H1 (cell line): Measurements from ENCODE around the gene GNB1L. TPM values are rescaled to one million over a fixed set of nuclear protein-coding genes. Genes with fewer than 3 reads are reported as not detected.

Experiments used
- EGR1 ChIP-seq: IDR thresholded peaks from 2 replicates; pipeline ENCODE4 v1.6.1; 2011; ENCODE audit warnings: low read depth, low read length, borderline replicate concordance
- FOSL1 ChIP-seq: IDR thresholded peaks from 2 replicates; pipeline ENCODE4 v1.6.1; 2011; ENCODE audit warnings: mild to moderate bottlenecking, low read depth, low read length, moderate library complexity; ENCODE audit not compliant: insufficient read depth
- MAX ChIP-seq: IDR thresholded peaks from 2 replicates; pipeline ENCODE4 v1.6.1; 2012; ENCODE audit warnings: inconsistent platforms
- RNF2 ChIP-seq: fragments of 200-900, 300-1000 bp; sonication (generic); IDR thresholded peaks from 2 replicates; pipeline ENCODE4 v1.7.1; 2016; ENCODE audit warnings: borderline replicate concordance, low read depth, mild to moderate bottlenecking, antibody characterized with exemption, low read length; ENCODE audit not compliant: poor library complexity, severe bottlenecking; ENCODE audit errors: missing control alignments
- polyA plus RNA-seq, 7 experiments: library from polyadenylated mRNA; depleted of rRNA in 3 of 7; stranded (reverse) in 5 of 7; unstranded in 2 of 7; fragments of >200 nt in 5 of 7; fragments of 200-250 nt in 2 of 7; gene quantifications; 1 replicate in 5 of 7; 2 replicates in 1 of 7; 4 replicates in 1 of 7; pipeline versions ENCODE4 v1.2.1 to v1.2.3, GENCODE V29; 2011 to 2013; ENCODE audit warnings: missing spikeins in 2 of 7, mixed read lengths in 2 of 7
- total RNA-seq: library from RNA; stranded (reverse); fragmentation: NEBNext Ultra II Directional; extraction: Animal tissue kit (Norgen Biotek cat#: 25700); gene quantifications from 2 replicates; pipeline ENCODE4 v1.2.1, GENCODE V29; 2021

The GNB1L gene
- total and polyA plus RNA-seq, 2 of the 8 experiments (the other 6 are each of a cell fraction or from before 2014, with no cell fraction given) = 14.0 to 15.6 TPM

GRCh38 chr22:19849835-19850762, 4.6 kb downstream of the GNB1L start (continued):
- no peak for TF ChIP-seq EGR1
- TF ChIP-seq MAX = no peak
- TF ChIP-seq FOSL1 = no peak
- no peak for TF ChIP-seq RNF2
